Calu3 (cell line): ENCODE data around the gene SLC35A4. TPM values are rescaled to one million over a fixed set of nuclear protein-coding genes. Genes with fewer than 3 reads are reported as not detected.
"Not testable (repeated sequence)": the region's sequence is repeated elsewhere in the genome, so short reads cannot be mapped to it uniquely, and the experiment has no call there.

Experiments
- BruUV-seq: library from RNA; stranded (reverse); fragments of 400-500 nt; replicated peaks from 2 replicates; lab custom pipeline; 2021; lab: Mats Ljungman, UMichigan
- CTCF ChIA-PET: fragments of 300-600 bp; sonication (Branson Sonifier 250); formaldehyde crosslinking; loops from one replicate; lab custom pipeline; 2022; ENCODE audit warnings: antibody characterized with exemption; lab: Charles Lee
- DNase-seq: peaks from one replicate; pipeline ENCODE4 v3.0.0; 2022
- H3K27ac Mint-ChIP-seq: one replicate; pipeline ENCODE4 v1.8.0; 2022; ENCODE audit warnings: mixed read lengths; ENCODE audit not compliant: unreplicated experiment
- H3K27me3 Mint-ChIP-seq: one replicate; pipeline ENCODE4 v1.8.0; 2022; ENCODE audit warnings: mixed read lengths; ENCODE audit not compliant: unreplicated experiment
- H3K36me3 Mint-ChIP-seq: one replicate; pipeline ENCODE4 v1.8.0; 2022; ENCODE audit warnings: mild to moderate bottlenecking, moderate library complexity, mixed read lengths; ENCODE audit not compliant: insufficient read depth, unreplicated experiment
- H3K4me1 Mint-ChIP-seq: one replicate; pipeline ENCODE4 v1.8.0; 2022; ENCODE audit warnings: mild to moderate bottlenecking, low read depth, mixed read lengths; ENCODE audit not compliant: unreplicated experiment
- H3K4me3 Mint-ChIP-seq: one replicate; pipeline ENCODE4 v1.8.0; 2022; ENCODE audit warnings: mild to moderate bottlenecking, low read depth, moderate library complexity, mixed read lengths; ENCODE audit not compliant: unreplicated experiment
- H3K9me3 Mint-ChIP-seq: one replicate; pipeline ENCODE4 v1.8.0; 2022; ENCODE audit warnings: low read depth, mixed read lengths; ENCODE audit not compliant: unreplicated experiment
- CTCF ChIP-seq: fragments of 200-600 bp; IDR thresholded peaks from one replicate; pipeline ENCODE4 v1.8.0; 2022; ENCODE audit warnings: antibody characterized with exemption; ENCODE audit not compliant: unreplicated experiment
- intact Hi-C: fragments of 100-400 bp; cut with micrococcal nuclease; formaldehyde crosslinking; loops from one replicate; pipeline ENCODE4 v1.10.0; 2022; ENCODE audit not compliant: unreplicated experiment
- total RNA-seq: library from RNA; stranded (reverse); gene quantifications from 2 replicates; pipeline ENCODE4 v1.2.3, GENCODE V29; 2022

Gene SLC35A4
- total RNA-seq, 1 experiment from 2014 or later, result 80.6 TPM

- DNase-seq, result no peak
- H3K4me3 Mint-ChIP-seq, result no peak overlapping the region
- CTCF ChIA-PET, result interaction anchor here (0.6 kb wide), 1 partner anchor 27 kb away, joined by 4 read pairs; no protein-coding TSS in a partner anchor
- no peaks in the 10 kb centered on the region for H3K9me3 Mint-ChIP-seq
- intact Hi-C loops, result no loop called here
- no TSS peak for BruUV-seq
- no peak for TF ChIP-seq CTCF
- H3K27ac Mint-ChIP-seq, result no peak overlapping the region
- H3K27me3 Mint-ChIP-seq, result no peaks in the 10 kb centered on the region
- H3K4me1 Mint-ChIP-seq, result no peaks in the 10 kb centered on the region
- no peaks in the 10 kb centered on the region for H3K36me3 Mint-ChIP-seq
Measured at GRCh38 chr5:140602147-140602546, 37.5 kb downstream of the SLC35A4 start.

- DNase-seq, intact Hi-C loops, H3K27ac Mint-ChIP-seq, CTCF ChIA-PET, H3K36me3 Mint-ChIP-seq, BruUV-seq, H3K4me3 Mint-ChIP-seq, H3K9me3 Mint-ChIP-seq, H3K27me3 Mint-ChIP-seq, H3K4me1 Mint-ChIP-seq: not testable (repeated sequence)
Measured at GRCh38 chr5:140603446-140603698, 38.7 kb downstream of the SLC35A4 start.

- TF ChIP-seq CTCF, result no peak
- H3K27ac Mint-ChIP-seq, result no peak overlapping the region
- no peaks in the 10 kb centered on the region for H3K36me3 Mint-ChIP-seq
- no peaks in the 10 kb centered on the region for H3K9me3 Mint-ChIP-seq
- H3K4me3 Mint-ChIP-seq, result no peak overlapping the region
- BruUV-seq, result no TSS peak
- intact Hi-C loops, result no loop called here
- CTCF ChIA-PET, result no interaction called here
- no peaks in the 10 kb centered on the region for H3K27me3 Mint-ChIP-seq
- DNase-seq, result no peak
- peaks cover under 1% of the 10 kb centered on the region for H3K4me1 Mint-ChIP-seq
Measured at GRCh38 chr5:140603734-140604133, 39.1 kb downstream of the SLC35A4 start.

GRCh38 chr5:140605879-140606278 lies 41.3 kb downstream of the SLC35A4 start:
- no TSS peak for BruUV-seq
- Mint-ChIP-seq H3K27ac (no peak overlapping the region), H3K4me1 (peaks cover 22% of the 10 kb centered on the region)

GRCh38 chr5:140607031-140607430 lies 42.4 kb downstream of the SLC35A4 start:
- Mint-ChIP-seq H3K9me3 (no peaks in the 10 kb centered on the region), H3K36me3 (no peaks in the 10 kb centered on the region), H3K27me3 (no peaks in the 10 kb centered on the region), H3K27ac (no peak overlapping the region), H3K4me1 (peaks cover 32% of the 10 kb centered on the region), H3K4me3 (no peak overlapping the region)
- CTCF ChIA-PET, result no interaction called here
- intact Hi-C loops, result no loop called here
- BruUV-seq, result no TSS peak
- no peak for DNase-seq
- no peak for TF ChIP-seq CTCF

More at GRCh38 chr5:140605879-140606278, 41.3 kb downstream of the SLC35A4 start:
- Mint-ChIP-seq H3K27me3 (no peaks in the 10 kb centered on the region), H3K9me3 (no peaks in the 10 kb centered on the region), H3K4me3 (no peak overlapping the region), H3K36me3 (no peaks in the 10 kb centered on the region)
- intact Hi-C loops, result no loop called here
- no peak for DNase-seq
- TF ChIP-seq CTCF, result no peak
- CTCF ChIA-PET, result no interaction called here
